Fibroblast of skin of left biceps (primary cell): Measurements from ENCODE around the gene SLC25A22.

Experiments used
- DNase-seq, 2 experiments: peaks; one replicate each; pipeline ENCODE4 v3.0.0-alpha.2; 2013; ENCODE audit warnings: low read depth in 2 of 2

The SLC25A22 gene

GRCh38 chr11:747158-748006 is 50.7 kb downstream of the SLC25A22 start, which contains the start of gene TALDO1:
Gene TALDO1 (plus strand): TSS chr11:747464. CDS start chr11:747482, 18 bp downstream.
- DNase-seq: peak; percentile 45 to 55

DNA sequence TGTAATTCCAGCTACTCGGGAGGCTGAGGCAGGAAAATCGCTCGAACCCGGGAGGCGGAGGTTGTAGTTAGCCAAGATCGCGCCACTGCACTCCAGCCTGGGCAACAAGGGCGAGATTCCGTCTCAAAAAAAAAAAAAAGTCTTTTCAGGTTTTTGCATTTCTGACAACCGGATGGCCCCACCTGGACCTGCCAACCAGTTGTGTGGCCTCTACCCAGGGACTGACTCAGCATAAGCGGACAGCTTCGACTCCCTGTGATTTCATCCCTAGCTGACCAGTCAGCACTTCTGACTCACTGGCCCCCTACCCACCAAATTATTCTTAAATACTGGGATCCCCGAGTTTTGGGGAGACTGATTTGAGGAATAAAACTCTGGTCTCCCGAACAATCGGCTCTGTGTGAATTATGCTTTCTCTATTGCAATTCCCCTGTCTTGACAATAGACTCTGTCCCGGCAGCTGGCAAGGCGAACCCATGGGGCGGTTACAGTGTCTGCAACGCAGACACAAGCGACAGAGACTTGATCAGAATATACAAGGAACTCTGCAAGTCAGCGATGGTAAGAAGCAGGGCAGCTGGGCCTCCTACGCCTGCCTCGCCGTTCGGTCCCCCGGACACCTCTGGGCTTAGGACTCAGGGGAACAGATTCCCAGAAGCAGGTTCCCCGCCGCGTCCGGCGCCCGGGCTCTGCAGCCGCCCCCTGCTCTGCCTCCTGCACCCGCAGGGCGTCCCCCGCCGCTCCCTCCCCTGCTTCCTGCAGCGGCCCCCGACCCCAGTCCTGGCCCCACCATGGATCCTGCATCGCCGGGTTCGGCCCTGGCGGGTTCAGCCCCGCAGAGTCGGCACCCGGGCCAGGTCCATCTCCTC is 51.6 kb downstream of the SLC25A22 start:
- no peak for DNase-seq

- DNase-seq: no peak
Measured at GRCh38 chr11:745428-745827, 52.7 kb downstream of the SLC25A22 start.

- no peak for DNase-seq
Measured at GRCh38 chr11:742571-743201, 55.4 kb downstream of the SLC25A22 start.

DNA sequence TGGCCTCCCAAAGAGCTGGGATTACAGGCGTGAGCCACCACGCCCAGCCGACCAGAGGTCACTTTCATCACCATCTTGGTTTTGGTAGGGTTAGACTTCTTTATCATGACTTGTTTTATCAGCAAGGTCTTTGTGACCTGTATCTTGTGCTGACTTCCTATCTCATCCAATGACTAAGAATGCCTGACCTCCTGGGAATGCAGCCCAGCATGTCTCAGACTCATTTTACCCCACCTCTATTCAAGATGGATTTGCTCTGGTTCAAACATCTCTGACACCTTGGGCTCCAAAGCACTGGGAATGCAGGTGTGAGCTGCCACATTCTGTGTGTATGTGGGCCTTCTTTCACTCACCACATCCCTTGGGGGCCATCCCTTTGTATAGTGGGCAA is 55.9 kb downstream of the SLC25A22 start:
- no peak for DNase-seq
